ENCODE data around the gene NUDT16L1. TPM values are rescaled to one million over a fixed set of nuclear protein-coding genes. Genes with fewer than 3 reads are reported as not detected.

NUDT16L1 gene
- total and polyA plus RNA-seq, 2 of the 13 experiments (the other 11 are each of a cell fraction or from before 2014, with no cell fraction given) = 28.0 to 40.5 TPM

DNA sequence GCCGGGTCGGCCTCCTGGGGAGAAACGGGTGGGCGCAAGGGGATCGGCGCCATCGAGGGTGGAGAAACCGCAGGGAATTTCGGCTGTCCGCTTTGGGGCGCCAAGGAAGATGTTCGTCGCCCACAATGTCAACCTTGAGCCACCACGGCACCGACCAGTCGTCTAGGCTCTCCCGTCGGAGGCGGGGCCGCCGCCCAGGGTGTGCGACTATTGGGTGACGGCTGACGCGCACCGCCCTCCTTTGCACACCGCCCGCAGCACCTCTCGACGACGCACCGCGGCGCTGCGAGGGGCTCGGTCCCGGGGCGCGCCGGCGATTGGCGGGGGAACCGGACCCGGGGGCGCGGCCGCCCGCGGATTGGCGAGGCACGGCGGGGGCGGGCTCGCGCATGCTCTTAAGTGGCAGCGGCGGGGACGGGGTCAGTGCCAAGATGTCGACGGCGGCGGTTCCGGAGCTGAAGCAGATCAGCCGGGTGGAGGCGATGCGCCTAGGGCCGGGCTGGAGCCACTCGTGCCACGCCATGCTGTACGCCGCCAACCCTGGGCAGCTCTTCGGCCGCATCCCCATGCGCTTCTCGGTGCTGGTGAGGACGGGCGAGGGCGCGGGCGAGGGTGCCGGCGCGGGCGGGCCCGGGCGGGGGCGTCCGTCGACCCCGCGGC lies at the start of gene NUDT16L1 (continued):
- TF ChIP-seq, protein P1, sequence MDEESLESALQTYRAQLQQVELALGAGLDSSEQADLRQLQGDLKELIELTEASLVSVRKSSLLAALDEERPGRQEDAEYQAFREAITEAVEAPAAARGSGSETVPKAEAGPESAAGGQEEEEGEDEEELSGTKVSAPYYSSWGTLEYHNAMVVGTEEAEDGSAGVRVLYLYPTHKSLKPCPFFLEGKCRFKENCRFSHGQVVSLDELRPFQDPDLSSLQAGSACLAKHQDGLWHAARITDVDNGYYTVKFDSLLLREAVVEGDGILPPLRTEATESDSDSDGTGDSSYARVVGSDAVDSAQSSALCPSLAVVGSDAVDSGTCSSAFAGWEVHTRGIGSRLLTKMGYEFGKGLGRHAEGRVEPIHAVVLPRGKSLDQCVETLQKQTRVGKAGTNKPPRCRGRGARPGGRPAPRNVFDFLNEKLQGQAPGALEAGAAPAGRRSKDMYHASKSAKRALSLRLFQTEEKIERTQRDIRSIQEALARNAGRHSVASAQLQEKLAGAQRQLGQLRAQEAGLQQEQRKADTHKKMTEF (CRISPR knock-in tag; IDR thresholded peaks at IDR 0.05) = no peak
- TF ChIP-seq KDM5B (CRISPR knock-in tag; IDR thresholded peaks at IDR 0.05; ENCODE audit: borderline replicate concordance) = peak; percentile 38; the same call in 1 of the 2 replicates
- TF ChIP-seq ZFP82 (CRISPR knock-in tag; IDR thresholded peaks at IDR 0.05; ENCODE audit: borderline replicate concordance) = no peak
- TF ChIP-seq SNAI1 (CRISPR knock-in tag; IDR thresholded peaks at IDR 0.05; ENCODE audit: borderline replicate concordance) = no peak
- peak; percentile 75 for TF ChIP-seq TAF1 (CRISPR knock-in tag; IDR thresholded peaks at IDR 0.05)
- TF ChIP-seq, protein P2, sequence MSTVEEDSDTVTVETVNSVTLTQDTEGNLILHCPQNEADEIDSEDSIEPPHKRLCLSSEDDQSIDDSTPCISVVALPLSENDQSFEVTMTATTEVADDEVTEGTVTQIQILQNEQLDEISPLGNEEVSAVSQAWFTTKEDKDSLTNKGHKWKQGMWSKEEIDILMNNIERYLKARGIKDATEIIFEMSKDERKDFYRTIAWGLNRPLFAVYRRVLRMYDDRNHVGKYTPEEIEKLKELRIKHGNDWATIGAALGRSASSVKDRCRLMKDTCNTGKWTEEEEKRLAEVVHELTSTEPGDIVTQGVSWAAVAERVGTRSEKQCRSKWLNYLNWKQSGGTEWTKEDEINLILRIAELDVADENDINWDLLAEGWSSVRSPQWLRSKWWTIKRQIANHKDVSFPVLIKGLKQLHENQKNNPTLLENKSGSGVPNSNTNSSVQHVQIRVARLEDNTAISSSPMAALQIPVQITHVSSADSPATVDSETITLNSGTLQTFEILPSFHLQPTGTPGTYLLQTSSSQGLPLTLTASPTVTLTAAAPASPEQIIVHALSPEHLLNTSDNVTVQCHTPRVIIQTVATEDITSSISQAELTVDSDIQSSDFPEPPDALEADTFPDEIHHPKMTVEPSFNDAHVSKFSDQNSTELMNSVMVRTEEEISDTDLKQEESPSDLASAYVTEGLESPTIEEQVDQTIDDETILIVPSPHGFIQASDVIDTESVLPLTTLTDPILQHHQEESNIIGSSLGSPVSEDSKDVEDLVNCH (CRISPR knock-in tag; IDR thresholded peaks at IDR 0.05) = no peak
- TF ChIP-seq XBP1 (CRISPR knock-in tag; IDR thresholded peaks at IDR 0.05) = no peak
- TF ChIP-seq, protein P3, sequence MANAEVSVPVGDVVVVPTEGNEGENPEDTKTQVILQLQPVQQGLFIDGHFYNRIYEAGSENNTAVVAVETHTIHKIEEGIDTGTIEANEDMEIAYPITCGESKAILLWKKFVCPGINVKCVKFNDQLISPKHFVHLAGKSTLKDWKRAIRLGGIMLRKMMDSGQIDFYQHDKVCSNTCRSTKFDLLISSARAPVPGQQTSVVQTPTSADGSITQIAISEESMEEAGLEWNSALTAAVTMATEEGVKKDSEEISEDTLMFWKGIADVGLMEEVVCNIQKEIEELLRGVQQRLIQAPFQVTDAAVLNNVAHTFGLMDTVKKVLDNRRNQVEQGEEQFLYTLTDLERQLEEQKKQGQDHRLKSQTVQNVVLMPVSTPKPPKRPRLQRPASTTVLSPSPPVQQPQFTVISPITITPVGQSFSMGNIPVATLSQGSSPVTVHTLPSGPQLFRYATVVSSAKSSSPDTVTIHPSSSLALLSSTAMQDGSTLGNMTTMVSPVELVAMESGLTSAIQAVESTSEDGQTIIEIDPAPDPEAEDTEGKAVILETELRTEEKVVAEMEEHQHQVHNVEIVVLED (CRISPR knock-in tag; IDR thresholded peaks at IDR 0.05; ENCODE audit: borderline replicate concordance) = peak; percentile 65
- no peak for TF ChIP-seq PITX1 (CRISPR knock-in tag; IDR thresholded peaks at IDR 0.05)
- TF ChIP-seq ZNF335 (CRISPR knock-in tag; IDR thresholded peaks at IDR 0.05) = no peak
- TF ChIP-seq HHEX (CRISPR knock-in tag; IDR thresholded peaks at IDR 0.05) = no peak
- TF ChIP-seq PHF21A (CRISPR knock-in tag; IDR thresholded peaks at IDR 0.05) = peak; percentile 43; the same call in 1 of the 2 replicates
- no peak for TF ChIP-seq HNF4G (IDR thresholded peaks at IDR 0.05; ENCODE audit: borderline replicate concordance, low read depth, low read length)
- TF ChIP-seq HNF4G (CRISPR knock-in tag; IDR thresholded peaks at IDR 0.05; ENCODE audit: borderline replicate concordance, low read depth) = no peak; the same call in 1 of the 2 replicates
- peak; percentile 18 for TF ChIP-seq MED8 (CRISPR knock-in tag; IDR thresholded peaks at IDR 0.05; ENCODE audit: insufficient replicate concordance)
- TF ChIP-seq, protein P4, sequence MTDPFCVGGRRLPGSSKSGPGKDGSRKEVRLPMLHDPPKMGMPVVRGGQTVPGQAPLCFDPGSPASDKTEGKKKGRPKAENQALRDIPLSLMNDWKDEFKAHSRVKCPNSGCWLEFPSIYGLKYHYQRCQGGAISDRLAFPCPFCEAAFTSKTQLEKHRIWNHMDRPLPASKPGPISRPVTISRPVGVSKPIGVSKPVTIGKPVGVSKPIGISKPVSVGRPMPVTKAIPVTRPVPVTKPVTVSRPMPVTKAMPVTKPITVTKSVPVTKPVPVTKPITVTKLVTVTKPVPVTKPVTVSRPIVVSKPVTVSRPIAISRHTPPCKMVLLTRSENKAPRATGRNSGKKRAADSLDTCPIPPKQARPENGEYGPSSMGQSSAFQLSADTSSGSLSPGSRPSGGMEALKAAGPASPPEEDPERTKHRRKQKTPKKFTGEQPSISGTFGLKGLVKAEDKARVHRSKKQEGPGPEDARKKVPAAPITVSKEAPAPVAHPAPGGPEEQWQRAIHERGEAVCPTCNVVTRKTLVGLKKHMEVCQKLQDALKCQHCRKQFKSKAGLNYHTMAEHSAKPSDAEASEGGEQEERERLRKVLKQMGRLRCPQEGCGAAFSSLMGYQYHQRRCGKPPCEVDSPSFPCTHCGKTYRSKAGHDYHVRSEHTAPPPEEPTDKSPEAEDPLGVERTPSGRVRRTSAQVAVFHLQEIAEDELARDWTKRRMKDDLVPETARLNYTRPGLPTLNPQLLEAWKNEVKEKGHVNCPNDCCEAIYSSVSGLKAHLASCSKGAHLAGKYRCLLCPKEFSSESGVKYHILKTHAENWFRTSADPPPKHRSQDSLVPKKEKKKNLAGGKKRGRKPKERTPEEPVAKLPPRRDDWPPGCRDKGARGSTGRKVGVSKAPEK (CRISPR knock-in tag; IDR thresholded peaks at IDR 0.05; ENCODE audit: borderline replicate concordance) = no peak
- TF ChIP-seq, protein P5, sequence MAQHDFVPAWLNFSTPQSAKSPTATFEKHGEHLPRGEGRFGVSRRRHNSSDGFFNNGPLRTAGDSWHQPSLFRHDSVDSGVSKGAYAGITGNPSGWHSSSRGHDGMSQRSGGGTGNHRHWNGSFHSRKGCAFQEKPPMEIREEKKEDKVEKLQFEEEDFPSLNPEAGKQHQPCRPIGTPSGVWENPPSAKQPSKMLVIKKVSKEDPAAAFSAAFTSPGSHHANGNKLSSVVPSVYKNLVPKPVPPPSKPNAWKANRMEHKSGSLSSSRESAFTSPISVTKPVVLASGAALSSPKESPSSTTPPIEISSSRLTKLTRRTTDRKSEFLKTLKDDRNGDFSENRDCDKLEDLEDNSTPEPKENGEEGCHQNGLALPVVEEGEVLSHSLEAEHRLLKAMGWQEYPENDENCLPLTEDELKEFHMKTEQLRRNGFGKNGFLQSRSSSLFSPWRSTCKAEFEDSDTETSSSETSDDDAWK (CRISPR knock-in tag; IDR thresholded peaks at IDR 0.05) = no peak

All from HepG2 (cell line).